Activated T-cell treated with anti-CD3 and anti-CD28 coated beads for 4 hours (primary cell): ENCODE results near the gene FES.
"Not testable (repeated sequence)": the region's sequence is repeated elsewhere in the genome, so short reads cannot be mapped to it uniquely, and the experiment has no call there.

Experiments used
- DNase-seq: peaks from one replicate; pipeline ENCODE4 v3.0.0-alpha.2; 2020

The FES gene

DNA sequence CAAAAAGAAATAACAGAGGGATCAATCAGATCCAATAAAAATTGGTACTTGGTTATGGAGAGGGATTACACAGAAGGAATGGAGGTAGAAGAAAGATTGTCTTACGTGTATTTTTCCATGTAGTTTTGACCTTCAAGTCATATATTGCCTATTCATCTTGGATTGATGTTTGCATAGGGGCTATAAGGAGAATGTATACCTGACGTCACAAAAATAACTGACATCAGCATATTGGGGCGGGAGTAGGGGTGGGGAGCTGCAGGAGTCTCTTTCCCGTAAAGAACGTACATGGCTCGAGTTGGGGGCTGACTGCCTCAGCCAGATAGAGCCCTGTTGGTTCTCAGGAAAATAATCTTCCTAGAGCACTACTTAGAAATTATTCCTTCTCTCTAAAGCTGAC is 21.8 kb upstream of the FES start:
- no peak for DNase-seq

DNA sequence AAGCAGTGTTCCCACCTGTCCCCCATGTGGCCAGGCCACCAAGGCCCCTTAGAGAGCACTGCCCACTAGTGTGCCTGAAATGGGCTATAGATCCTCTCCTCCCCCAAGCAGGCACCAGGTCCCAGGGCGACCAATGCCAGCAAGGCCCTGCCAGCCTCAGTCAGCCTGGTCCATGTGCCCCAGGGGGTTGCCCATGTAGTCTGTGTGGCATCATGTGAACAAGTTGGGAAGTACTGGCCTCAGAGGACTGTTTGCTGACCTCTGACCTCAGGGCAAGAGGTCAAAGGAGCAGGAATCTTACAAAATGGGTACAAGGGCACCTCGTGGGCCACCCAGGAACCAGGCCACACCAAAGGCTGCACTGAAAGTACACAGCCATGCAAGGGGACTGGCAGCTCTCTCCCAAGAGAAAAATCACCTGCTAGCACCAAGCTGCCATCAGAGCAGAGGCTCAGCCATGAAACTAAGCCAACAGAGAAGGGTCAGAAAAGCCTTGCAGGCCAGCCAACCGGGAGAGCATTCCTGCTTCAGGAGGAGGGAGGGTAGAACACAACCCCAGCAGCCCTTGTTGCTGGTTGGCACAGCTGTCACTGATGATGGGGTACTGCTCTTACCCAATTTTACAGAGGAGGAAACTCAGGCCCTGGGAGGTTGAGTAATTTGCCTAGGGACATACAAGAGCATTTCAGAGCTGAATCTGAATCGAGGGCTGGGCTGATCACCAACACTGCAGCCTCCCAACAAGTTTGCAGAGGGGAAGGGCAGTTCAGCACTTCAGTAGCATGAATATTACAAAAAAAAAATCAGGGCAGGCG is 21.1 kb upstream of the FES start:
- DNase-seq: no peak

GRCh38 chr15:90863987-90864386 is 20.3 kb upstream of the FES start:
- no peak for DNase-seq

DNA sequence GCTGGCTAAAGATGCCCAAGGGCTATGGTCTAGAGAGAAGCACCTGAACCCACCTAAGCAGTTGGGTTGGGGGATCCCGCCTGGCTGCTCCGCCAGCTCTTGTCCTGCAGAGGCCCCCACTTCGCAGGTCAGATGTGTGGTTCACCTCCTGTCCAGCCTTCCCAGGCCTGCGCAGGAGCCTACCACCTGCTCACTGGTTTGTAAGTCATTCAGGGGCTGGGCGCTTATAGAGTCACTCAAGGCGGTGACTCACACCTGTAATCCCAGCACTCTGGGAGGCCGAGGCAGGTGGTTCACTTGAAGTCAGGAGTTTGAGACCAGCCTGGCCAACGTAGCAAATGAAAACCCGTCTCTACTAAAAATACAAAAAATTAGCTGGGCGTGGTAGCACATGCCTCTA is 19.8 kb upstream of the FES start:
- no peak for DNase-seq

- no peak for DNase-seq
Measured at GRCh38 chr15:90865702-90866101, 18.6 kb upstream of the FES start.

GRCh38 chr15:90866161-90866715 is 18.1 kb upstream of the FES start:
- no peak for DNase-seq

DNA sequence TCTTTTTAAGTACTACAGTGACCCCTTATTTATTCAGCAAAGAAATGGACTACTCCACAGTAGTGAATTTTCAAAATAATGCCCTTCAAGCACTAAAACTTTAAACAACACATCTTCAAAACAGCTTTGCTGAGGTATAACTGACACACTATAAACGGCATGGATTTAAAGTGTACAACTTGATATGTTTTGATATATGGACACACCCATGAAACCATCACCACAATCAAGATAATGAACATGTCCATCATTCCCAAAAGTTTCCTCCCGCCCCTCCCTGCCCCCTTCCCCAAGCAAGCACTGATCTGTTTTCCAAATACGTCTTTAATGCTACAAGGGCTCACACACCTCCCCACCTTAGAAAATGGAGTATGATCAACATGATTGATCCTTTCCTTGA is 17.5 kb upstream of the FES start:
- DNase-seq: no peak

- no peak for DNase-seq
Measured at GRCh38 chr15:90868261-90868689, 16.0 kb upstream of the FES start, which contains the start of gene FURIN. TSS of gene FURIN (plus strand) at chr15:90868588. CDS start at chr15:90875741, 7,153 bp downstream.

DNA sequence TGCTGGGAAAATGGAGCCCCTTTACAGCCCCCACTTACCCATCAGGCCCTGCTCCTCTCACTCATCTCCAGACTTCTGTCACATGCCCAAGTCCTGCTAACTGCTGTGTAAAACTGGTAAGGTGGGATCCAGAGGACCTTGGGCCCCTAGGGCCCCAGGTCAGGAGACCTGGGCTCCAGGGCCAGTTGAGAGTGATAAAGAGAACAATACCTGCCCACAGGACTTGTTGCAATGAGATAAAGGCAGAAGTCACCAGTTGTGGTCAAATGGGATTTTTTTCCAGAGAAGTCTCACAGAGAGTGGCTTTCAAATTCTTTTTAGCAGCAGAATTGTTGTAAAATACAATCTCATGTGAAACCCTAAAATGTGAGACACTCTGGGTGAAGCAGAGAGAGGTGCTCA is 15.2 kb upstream of the FES start:
- no peak for DNase-seq

GRCh38 chr15:90869601-90870353 is 14.5 kb upstream of the FES start:
- DNase-seq: no peak

DNA sequence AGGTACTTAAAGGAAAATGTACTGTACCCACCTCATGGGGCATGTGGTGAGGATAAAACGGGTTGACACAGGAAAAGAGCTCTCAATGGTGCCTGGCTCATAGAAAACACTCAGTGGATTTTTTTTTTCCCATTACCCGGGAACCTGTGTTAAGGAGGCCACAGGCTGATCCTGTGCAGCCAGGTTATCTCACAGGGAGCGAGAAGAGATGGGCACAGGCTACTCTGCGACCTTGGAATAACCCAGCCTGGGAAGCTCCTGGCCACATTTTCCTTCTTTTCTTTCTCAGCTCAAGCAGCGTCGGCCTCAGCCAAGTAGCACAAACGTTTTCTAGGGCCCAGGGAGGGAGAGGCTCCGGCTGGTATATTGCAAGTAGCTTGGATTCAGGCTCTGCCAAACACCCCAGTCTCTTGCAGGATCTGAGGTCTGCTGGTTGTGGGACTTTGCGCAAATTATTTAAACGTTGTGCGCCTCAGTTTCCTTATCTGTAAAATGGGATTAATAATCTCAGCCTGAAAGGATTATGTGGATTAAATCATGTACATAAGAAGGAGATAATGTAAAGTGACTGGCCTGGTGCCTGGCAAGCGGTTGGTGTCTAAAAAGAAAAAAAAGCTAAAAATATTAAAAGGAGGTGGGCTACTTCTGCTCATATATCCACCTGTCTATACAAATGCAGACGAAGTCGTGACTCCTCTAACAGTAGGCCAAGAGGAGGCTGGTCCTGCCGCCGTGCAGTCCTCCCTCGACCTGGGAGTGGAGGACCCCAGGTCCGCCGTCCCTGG is 13.8 kb upstream of the FES start:
- no peak for DNase-seq

DNA sequence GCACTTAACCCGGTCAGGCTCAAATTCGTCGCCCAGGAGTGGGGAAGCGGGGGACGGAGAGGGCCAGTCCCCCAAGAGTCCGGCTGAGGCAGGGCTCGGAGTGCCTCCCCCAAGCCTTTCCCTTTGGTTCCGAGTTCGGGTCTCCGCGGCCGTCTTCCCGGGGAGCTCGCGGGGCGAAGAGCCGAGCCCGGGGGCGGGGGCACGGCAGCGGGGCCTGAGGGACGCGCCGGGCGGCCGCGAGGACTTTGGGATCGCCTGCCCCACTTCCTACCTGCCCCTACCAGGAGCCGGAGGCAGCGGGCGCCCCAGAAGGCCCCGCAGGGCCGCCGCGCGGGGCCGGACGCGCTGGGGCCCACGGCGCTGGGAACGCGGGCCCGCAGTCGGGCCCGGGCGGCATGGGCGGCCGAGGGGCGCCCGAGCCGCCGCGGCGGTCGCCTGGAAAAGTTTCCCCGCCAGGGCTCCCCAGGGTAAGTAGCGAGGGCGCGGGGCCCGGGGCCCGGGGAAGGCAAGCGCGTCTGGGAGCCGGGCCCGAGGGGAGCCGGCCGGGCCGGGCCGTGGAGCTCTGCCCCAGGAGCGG is 13.1 kb upstream of the FES start:
- DNase-seq: no peak

DNA sequence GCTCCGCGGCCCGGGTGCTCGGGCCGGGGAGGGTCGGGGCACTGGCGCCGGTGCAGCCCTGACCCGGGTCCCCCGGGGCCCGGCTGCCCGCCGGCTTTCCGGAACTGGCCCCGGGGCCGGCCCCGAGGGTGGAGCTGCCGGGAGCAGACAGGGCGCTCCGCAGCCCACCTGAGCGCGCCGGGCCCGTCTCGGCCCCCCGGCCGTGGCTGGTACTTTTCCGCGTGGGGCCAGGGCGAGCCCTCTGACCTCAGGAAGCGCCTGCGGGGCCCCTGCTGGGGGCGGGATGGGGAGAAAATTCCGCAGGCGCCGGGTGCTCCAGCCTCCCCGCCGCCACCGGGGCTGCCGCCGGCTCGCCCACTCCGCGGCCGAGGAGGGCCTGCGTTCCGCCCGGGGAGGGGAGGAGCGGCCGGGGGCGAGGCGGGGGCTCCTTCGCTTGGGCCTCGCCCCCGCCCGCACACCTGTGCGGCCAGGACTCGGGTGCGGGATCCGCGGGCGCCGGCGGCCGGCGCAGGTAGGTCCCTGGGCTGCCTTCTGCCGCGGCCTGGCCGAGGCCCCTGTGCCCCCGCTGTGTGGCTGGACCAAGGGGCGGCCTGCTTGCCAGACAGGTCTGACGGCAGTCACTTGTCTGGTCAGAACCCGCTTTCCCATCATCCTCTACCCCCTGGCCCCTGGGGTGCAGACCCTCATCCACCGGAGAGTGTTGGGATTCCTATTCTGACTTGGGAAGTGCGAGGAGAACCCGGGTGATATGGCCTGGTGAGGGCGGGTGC is 12.4 kb upstream of the FES start:
- no peak for DNase-seq

DNA sequence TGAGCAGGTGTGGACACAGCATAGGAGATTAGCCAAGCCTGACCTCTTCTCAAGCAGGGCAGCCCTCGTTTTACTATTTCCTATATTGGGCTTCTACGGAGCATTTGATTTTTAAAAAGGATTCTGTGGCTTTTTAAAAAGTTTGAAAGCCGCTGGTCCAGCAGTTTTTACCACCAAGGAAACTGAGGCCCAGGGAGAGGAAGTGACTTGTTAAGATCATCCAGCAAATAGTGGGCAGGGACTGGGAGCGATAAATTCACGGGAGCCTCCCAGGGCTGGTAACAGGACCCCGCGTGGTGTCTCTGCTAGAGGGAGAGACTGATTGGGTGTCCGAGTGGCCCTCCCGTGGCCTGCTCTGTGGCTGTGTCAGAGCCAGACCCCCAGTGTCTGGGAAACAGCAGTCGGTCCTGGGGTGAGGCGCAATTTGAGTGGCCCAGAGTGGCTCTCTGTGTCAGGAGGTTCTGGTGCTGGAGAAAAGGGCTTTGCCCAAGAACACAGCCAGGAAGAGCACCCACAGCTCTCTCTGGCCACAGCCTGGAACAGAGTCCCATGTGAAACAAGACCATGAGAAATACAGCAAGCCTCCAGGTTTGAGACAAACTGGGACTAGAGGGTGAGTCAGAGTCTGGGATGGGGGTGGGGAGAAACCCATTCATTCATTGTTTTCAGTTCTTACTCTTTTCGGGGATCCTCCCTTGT is 11.7 kb upstream of the FES start:
- DNase-seq: peak; percentile 47

DNA sequence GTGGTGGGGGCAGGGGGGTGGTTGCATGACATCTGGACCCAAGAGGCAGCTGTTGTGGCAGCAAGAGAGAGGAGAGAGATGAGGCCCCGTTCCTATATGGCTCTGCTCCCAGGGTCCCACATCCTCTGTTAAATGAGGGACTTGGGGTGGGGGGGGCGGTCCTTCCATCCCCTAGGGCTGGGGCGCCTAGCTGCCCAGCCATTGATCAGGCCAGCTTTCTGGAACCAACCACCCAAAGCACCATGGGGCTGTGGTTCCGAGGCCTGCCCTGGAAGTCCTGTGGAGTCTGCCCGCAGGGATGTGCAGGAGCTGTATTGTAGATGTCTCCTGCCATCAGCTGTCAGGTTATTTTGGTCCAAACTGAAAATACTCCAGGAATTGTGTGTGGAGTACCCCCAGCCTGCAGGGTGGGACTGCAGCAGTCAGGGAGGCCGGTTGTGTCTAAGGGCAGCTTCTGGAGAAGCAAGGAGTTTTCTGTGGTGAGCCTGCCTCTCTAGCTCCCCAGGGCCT is 10.8 kb upstream of the FES start:
- no peak for DNase-seq

DNA sequence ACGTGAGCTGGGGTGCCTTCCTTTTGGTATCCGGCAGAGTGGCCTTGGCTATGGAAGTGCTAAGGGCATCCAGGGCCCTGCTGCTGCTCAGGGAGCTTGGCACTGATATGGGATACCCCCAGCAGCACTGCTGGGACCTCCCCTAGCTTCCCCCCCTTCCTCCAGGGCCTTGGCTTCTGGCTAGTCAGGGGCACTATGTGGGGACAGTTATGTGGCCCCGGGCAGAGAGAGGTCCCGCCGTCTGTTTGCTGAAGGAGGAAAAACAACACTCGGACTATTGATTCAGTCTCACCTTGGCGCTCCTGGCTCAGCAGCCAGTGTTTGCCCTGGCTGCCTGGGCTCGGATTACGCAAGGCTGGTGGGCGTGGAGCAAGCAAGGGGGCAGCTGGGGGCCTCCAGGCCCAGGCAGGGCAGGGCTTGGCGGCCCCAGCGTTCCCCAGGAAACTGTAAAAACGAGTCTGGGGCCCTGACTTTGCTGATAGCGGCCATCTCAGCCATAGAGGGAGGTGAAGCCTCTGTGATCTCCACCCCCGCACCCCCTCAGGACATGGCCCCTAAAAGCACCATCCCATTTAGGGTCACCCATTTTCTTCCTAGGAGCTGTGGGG is 10.2 kb upstream of the FES start:
- DNase-seq: no peak

DNA sequence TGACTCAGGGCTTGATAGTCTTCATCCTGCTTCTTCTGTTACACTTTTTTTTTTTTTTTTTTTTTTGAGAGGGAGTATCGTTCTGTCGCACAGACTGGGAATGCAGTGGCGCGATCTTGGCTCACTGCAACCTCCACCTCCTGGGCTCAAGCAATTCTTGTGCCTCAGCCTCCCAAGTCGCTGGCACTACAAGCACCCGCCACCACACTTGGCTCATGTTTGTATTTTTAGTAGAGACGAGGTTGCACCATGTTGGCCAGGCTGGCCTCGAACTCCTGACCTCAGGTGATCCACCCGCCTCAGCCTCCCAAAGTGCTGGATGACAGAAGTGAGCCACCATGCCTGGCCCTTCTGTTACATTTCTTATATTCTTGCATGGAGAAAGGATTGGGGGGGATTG is 9.3 kb upstream of the FES start:
- DNase-seq: not testable (repeated sequence)

DNA sequence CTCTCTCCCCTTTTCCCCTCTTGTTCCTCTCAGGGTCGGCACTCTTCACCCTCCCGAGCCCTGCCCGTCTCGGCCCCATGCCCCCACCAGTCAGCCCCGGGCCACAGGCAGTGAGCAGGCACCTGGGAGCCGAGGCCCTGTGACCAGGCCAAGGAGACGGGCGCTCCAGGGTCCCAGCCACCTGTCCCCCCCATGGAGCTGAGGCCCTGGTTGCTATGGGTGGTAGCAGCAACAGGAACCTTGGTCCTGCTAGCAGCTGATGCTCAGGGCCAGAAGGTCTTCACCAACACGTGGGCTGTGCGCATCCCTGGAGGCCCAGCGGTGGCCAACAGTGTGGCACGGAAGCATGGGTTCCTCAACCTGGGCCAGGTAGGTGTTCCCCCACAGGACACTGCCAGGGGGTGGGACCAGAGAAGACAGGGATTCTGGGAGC is 8.7 kb upstream of the FES start:
- DNase-seq: no peak

DNA sequence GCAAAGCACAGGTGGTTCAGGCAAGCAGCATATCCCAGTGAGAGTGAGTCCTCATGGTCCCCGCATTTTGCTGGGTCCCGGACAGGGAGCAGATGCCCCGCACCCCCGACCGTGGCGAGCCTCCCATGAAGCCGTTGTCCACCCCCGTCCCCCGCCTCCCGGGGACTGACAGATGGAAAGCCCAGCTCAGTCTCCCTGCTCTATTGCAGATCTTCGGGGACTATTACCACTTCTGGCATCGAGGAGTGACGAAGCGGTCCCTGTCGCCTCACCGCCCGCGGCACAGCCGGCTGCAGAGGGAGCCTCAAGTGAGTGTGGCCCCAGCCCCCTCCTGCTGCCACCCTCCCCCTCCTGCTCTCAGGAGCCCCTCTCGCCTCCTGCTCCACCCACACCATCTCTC is 8.3 kb upstream of the FES start:
- DNase-seq: no peak

- DNase-seq: no peak
Measured at GRCh38 chr15:90876512-90877170, 7.7 kb upstream of the FES start.
